ENCODE results near the gene ECI1. TPM values are rescaled to one million over a fixed set of nuclear protein-coding genes. Genes with fewer than 3 reads are reported as not detected.
"Not testable (repeated sequence)": the region's sequence is repeated elsewhere in the genome, so short reads cannot be mapped to it uniquely, and the experiment has no call there.

Gene ECI1
- total and polyA plus RNA-seq, 2 of the 4 experiments (the other 2 are of a cell fraction), result 20.3 to 30.1 TPM

DNA sequence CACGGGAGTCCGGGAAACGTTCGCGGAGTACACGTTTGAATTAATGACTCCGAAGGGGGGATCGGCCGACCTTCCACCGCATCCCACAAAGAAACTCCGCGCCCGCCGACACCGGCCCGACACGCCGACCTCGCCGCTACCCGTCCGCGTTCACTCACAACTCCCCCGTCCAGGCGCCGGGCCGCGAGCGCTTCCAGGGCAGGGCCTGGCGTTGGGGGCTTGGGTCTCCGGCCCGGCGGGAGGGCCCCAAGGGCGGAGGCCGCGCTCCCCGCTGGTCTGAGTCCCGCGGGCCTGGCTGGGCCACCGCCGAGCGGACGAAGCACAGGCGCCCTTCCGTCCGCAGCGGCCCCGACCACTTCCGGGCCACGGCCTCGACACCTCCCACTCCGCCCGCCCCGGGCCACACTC, 16.1 kb upstream of the ECI1 start:
- BruUV-seq (replicated peaks); H2BK15ac ChIP-seq (ENCODE audit: low read depth, low read length); H3K18ac ChIP-seq (ENCODE audit: low read depth, low read length); H3K27me3 ChIP-seq (ENCODE audit: control insufficient read depth, insufficient read depth, low read length); in situ Hi-C loops (cut with MboI; ENCODE audit: low sequenced_read_pairs); H3K56ac ChIP-seq (ENCODE audit: extremely low read depth, insufficient read depth, low read length); H3K4me1 ChIP-seq (ENCODE audit: control insufficient read depth, insufficient read depth, low read length); H3K23ac ChIP-seq (ENCODE audit: low read depth, low read length); H4K5ac ChIP-seq (ENCODE audit: low read depth, low read length); intact Hi-C loops (cut with micrococcal nuclease); H3K9me3 ChIP-seq (ENCODE audit: control insufficient read depth, insufficient read depth, low read length); H2BK120ac ChIP-seq (ENCODE audit: low read depth, low read length); CTCF ChIA-PET; H2BK20ac ChIP-seq (ENCODE audit: low read depth, low read length); dilution Hi-C loops (cut with HindIII; ENCODE audit: low sequenced_read_pairs, unreplicated experiment); POLR2A ChIA-PET (ENCODE audit: unreplicated experiment); H4K91ac ChIP-seq (ENCODE audit: insufficient read depth, low read depth, low read length); DNase-seq: not testable (repeated sequence)
- Histone ChIP-seq H3K36me3 (ENCODE audit: control insufficient read depth, insufficient read depth, low read length) (peaks cover 19% of the 10 kb centered on the region), H3K14ac (replicated peaks; ENCODE audit: low read depth, low read length) (0 out of 2 replicates have a peak overlapping the region, but pooled peaks have one; percentile 62), H3K4ac (ENCODE audit: low read depth, low read length) (peak overlapping the region; percentile 83; the same call in 1 of the 2 replicates), H2AK5ac (ENCODE audit: low read depth, low read length) (0 out of 2 replicates have a peak overlapping the region, but pooled peaks have one; percentile 63), H3K79me1 (ENCODE audit: low read depth in 1 of 2, low read length in 2 of 2) (peaks cover 9 to 55% of the 10 kb centered on the region in 2 experiments; a peak in 3 of 4 replicates), H3K4me3 (ENCODE audit: insufficient read depth, low read depth, low read length) (peak overlapping the region; percentile 60), H4K20me1 (ENCODE audit: insufficient read depth, low read length) (peaks cover 66% of the 10 kb centered on the region), H3K9me1 (ENCODE audit: insufficient read depth, low read length) (peaks cover 13% of the 10 kb centered on the region), H4K8ac (ENCODE audit: low read depth in 2 of 2, low read length in 2 of 2) (peak overlapping the region; percentile 87 to 89; a peak in 2 of 4 replicates), H3K9ac (ENCODE audit: low read depth, low read length) (peak overlapping the region; percentile 92), H3K27ac (ENCODE audit: insufficient read depth, low read length) (peak overlapping the region; percentile 76), H2AFZ (replicated peaks; ENCODE audit: low read length, poor library complexity) (peak overlapping the region; percentile 100), H3K4me2 (ENCODE audit: low read depth, low read length) (peak overlapping the region; percentile 38), H2AK9ac (replicated peaks; ENCODE audit: low read depth, low read length, poor library complexity) (peak overlapping the region; percentile 98), H2BK5ac (ENCODE audit: low read depth, low read length, poor library complexity, severe bottlenecking) (peak overlapping the region; percentile 97)
- 0% methylated on average over 27 of the region's 54 CpGs; no CpG with 5 or more reads in 1 of the 2 experiments for WGBS, 2 experiments (ENCODE audit: extremely low coverage in 2 of 2, insufficient read length in 1 of 2)
- peak; percentile 70 for ATAC-seq (ENCODE audit: low read depth)

All from IMR-90 (cell line).